Measurements from ENCODE around the gene SPDYE4.

The SPDYE4 gene

GRCh38 chr17:8719291-8720246 lies 38.8 kb downstream of the SPDYE4 start:
- ChIA-PET POLR2A (no interaction called here), CTCF (no interaction called here)
- TF ChIP-seq CTCF (IDR thresholded peaks at IDR 0.05; ENCODE audit: control extremely low read depth, extremely low read depth, low read depth, missing control alignments), result no peak
- DNase-seq (ENCODE audit: extremely low spot score), result no peak

GRCh38 chr17:8718001-8718563 lies 40.3 kb downstream of the SPDYE4 start:
- DNase-seq (ENCODE audit: extremely low spot score), result no peak
- ChIA-PET POLR2A (no interaction called here), CTCF (no interaction called here)
- no peak for TF ChIP-seq CTCF (IDR thresholded peaks at IDR 0.05; ENCODE audit: control extremely low read depth, extremely low read depth, low read depth, missing control alignments)

- CTCF ChIA-PET, result interaction anchor here (1.1 to 1.2 kb wide), 2 partner anchors 32 to 413 kb away, joined by 3 to 4 read pairs; no protein-coding TSS in a partner anchor
- no peak for DNase-seq (ENCODE audit: extremely low spot score)
- POLR2A ChIA-PET, result no interaction called here
- no peak for TF ChIP-seq CTCF (IDR thresholded peaks at IDR 0.05; ENCODE audit: control extremely low read depth, extremely low read depth, low read depth, missing control alignments)
These were observed 44.5 kb downstream of the SPDYE4 start for GRCh38 chr17:8713878-8714277.

- TF ChIP-seq CTCF (IDR thresholded peaks at IDR 0.05; ENCODE audit: control extremely low read depth, extremely low read depth, low read depth, missing control alignments), result no peak
- ChIA-PET POLR2A (no interaction called here), CTCF (interaction anchor here (1.1 to 1.2 kb wide), 2 partner anchors 33 to 412 kb away, joined by 3 to 4 read pairs; no protein-coding TSS in a partner anchor)
- DNase-seq (ENCODE audit: extremely low spot score), result no peak
These were observed 45.0 kb downstream of the SPDYE4 start for GRCh38 chr17:8713315-8713714.

GRCh38 chr17:8712698-8713097 lies 45.6 kb downstream of the SPDYE4 start:
- ChIA-PET CTCF (interaction anchor here (1.1 kb wide), 1 partner anchor 33 kb away, joined by 3 read pairs; no protein-coding TSS in a partner anchor), POLR2A (no interaction called here)
- no peak for TF ChIP-seq CTCF (IDR thresholded peaks at IDR 0.05; ENCODE audit: control extremely low read depth, extremely low read depth, low read depth, missing control alignments)
- no peak for DNase-seq (ENCODE audit: extremely low spot score)

- no peak for DNase-seq (ENCODE audit: extremely low spot score)
- CTCF ChIA-PET, result no interaction called here
- no peak for TF ChIP-seq CTCF (IDR thresholded peaks at IDR 0.05; ENCODE audit: control extremely low read depth, extremely low read depth, low read depth, missing control alignments)
- POLR2A ChIA-PET, result no interaction called here
These were observed 47.1 kb downstream of the SPDYE4 start for GRCh38 chr17:8711291-8711690.

Data from GM10248 (cell line).